HG02678 (cell line): ENCODE results near the gene BTNL2.
A peak's percentile ranks its signal among the peaks of the same experiment; 100 is the strongest.

ENCODE experiments used
- ATAC-seq: cut with Tn5 transposase; IDR thresholded peaks from one replicate; pipeline ENCODE4 v1.9.1; 2021; ENCODE audit warnings: mild to moderate bottlenecking, moderate library complexity; ENCODE audit not compliant: unreplicated experiment

Gene BTNL2

DNA sequence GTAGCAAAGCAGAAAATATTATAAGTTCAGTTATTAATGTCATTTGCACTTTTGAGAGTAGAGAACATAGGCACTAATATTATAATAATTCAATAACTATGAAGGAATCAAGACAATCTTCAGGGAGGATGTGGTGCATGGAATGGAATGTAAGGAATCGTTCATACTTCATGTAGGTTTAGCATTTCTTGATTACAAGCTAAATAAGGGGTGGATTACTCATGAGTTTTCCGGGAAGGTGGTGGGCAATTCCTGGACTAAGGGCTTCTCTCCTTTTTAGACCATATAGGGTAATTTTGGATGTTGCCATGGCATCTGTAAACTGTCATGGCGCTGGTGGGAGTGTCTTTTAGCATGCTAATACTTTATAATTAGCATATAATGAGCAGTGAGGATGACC is 9.1 kb upstream of the BTNL2 start:
- ATAC-seq = no peak

- ATAC-seq = no peak
Measured at GRCh38 chr6:32415521-32416019, 8.6 kb upstream of the BTNL2 start.

DNA sequence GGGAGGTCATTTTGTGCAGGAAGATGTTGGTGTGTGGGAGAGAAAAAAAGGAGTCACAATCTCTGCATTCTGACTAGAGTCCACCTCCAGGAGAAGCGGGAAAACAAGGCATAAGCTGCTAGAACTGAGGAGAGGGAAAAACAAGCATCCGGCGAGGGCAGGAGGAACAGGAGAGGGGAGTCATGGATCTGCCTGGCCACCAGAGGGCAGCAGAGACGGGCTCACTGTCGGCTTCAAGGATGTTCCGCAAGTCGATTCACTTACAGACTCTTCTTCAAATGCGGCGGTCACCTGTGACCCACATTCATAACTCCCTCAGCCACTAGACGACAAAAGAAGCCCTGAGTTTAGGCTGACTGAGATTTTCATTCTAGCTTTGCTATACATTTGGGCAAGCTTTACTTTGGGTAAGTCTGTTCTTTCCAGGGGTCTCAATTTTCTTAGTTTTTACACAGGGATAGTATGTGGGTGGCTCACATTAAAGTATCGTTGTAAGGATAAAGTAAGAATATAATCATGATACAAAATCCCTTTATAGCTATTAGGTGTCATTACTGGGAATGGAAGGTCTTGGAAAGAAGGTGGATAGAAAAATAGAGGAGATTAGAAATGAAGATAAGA is 6.6 kb upstream of the BTNL2 start:
- no peak for ATAC-seq

DNA sequence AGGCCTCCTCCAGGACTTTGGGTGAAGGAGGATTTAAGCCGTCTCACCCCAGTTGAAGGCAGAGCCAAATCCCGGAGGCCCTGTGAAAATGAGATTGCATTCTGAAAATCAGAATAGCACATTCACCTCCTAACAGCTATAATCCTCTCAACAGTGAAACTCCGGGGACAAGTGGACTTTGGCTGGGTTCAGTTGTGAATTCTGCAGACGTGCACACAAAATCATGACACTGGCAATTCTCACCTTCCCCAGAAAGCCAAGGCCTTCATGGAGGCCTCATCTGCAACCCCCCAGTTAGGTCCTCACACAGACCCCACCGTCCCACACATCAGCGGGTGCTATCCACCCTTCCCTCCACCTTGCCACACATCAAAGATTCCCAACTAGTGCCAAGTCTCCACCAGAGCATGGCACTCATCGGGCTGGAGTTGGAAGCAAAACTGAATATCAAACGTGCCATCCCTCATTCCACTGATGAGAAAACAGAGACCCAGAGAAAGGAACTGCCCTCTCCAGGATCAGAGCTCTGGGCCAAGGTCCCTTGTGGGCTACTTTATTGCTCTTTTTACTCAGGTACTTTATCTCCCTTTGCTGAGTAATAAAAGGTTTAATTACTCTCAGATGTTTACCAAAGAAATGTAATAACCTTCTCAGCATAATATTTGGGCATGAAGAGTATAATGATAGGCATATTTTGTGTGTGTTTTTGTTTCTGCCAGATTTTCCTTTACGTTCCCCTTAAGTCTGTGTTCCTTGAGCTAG is 4.8 kb upstream of the BTNL2 start:
- ATAC-seq = no peak

DNA sequence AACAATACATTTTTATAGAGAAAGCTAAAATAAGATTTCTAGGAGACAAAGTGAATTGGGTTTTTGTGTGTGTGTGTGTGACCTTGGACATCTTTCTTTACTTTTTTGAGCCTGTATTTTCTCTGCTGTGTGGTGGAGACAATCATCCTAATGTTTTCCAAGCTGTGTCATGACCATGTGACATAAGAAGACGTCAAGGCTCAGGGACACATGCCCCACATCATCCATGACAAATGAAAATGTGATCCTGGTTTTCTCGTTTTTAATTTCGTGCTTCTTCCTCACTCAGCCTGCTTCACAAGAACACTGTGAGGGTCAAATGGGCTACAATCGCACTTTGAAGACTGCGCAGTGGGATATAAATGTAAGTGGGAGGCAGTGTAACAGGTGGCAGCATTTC is 3.9 kb upstream of the BTNL2 start:
- ATAC-seq = no peak

- ATAC-seq = no peak
Measured at GRCh38 chr6:32406197-32406596, 784 bp downstream of the BTNL2 start.

DNA sequence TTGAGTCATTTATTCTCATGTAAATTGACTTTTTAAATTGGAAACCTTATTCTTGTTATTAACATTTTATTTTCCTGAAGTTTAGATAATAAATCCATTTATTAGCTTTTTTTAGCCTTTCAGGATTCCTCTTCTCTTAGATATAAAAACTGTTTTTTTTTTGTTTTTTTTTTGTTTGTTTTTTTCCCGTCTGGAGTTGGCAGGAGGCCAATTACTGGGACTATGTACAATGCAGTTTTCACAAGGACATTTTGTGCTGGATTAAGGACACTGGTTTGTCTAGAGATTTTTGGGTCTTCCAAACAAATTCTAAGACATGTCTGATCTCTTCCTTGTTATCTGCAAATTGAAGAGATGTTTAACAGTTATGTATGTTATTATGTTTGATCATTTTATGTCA is 1.3 kb downstream of the BTNL2 start:
- no peak for ATAC-seq

GRCh38 chr6:32402812-32403211 is 4.2 kb downstream of the BTNL2 start:
- no peak for ATAC-seq

DNA sequence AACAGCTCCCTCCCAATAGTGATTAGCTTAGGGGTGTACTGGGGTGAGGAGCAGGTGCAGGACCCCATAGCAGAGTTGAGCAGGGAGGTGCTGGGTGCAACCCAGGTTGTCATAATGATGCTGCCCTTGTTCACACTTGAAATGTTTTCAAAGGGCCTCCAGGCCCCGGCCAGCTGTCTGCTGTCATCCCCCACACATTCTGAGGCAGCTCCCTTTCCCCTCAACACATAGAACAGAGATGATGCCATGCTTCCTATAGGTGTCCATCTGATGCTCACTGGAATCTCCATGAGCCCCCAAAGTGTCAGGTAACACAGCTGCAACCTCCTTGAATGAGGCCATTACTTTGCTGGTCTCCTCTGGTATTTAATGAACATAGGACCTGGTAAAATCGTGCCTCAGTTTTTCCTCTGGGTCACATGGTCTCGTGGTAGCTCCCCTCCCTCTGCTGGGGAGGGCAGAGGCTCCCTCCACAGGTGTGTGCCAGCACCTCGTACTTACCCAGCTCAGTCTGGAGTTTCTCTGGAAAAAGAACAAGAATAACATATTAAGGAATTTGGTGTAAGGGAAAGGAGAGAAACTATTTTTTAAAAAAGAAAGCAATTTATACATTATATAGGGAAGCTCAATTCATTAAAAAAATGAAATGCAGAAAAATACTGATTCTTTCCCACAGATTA is 5.6 kb downstream of the BTNL2 start:
- ATAC-seq = no peak

GRCh38 chr6:32397252-32397920 is 9.6 kb downstream of the BTNL2 start:
- ATAC-seq = peak; percentile 91

- no peak for ATAC-seq
Measured at GRCh38 chr6:32396028-32396427, 11.0 kb downstream of the BTNL2 start.

- no peak for ATAC-seq
Measured at GRCh38 chr6:32393665-32394420, 13.1 kb downstream of the BTNL2 start.

DNA sequence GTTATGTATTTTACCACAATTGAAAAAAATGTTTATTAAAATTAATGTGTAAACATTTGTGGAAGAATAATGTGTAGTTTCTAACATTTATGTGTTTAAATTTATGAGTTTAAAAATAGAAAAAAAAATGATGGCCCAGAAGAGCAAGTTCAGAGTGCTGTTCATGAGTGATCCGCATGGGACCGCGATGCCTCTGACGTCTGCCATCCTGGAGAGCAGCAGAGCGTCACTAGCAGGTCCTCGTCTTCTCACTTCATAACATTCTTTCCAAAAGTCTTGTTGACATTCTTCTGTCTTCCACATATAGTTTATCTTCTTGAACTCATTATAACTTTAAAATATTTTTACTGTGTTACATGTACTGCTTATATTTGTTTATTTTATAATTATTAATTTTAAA is 15.5 kb downstream of the BTNL2 start:
- ATAC-seq = no peak

DNA sequence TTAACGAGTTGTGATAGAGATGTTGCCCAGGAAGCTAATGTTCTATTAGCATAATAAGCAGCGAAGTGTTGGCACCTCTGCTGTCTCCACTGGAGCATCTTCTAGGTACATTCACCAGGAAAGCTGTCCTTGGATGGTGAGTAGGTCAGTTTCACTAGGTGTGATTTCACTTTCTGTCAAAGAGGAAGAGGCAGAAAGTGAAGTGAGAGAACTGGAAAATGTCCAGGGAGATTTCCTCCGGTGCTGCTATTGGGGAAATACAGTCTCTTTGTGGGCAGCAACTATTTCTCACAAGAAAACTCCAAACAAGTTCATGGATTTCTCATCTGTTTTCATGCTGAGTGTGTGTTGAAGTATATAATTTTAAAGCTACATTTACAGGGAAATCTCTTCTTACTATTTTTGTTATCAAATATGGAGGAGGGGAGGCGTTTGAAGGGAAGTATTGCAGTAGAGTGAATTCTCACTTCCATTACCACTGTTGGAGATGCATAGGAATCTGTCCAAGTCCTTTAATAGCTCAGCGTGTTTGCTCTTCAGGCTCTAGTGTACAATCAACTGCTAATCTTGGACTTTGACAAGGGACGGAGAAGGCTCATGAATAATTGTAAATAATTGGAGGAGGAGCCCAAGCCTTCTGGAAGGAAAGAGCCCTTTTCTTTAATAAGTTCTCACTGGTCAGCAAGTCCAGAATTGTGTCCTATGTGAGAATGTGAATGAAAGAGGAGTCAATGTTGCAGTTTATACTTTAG is 19.2 kb downstream of the BTNL2 start:
- ATAC-seq = no peak

DNA sequence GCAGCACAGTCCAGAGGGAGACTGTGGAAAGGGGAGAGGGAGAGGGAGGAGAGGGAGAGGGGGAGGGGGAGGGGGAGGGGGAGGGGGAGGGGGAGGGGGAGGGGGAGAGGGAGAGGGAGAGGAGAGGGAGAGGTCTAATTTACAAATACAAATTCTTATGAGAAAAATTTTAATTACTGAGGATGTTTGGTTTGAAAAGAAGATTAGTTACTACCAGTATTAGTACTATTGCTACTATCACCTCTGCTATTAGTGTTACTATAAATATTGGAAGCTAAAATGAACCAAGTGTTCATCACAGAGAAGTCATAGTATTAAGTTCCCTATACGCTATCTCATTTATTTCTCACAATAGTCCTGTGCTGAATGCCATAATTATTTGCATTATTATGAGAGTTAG is 20.9 kb downstream of the BTNL2 start:
- no peak for ATAC-seq

DNA sequence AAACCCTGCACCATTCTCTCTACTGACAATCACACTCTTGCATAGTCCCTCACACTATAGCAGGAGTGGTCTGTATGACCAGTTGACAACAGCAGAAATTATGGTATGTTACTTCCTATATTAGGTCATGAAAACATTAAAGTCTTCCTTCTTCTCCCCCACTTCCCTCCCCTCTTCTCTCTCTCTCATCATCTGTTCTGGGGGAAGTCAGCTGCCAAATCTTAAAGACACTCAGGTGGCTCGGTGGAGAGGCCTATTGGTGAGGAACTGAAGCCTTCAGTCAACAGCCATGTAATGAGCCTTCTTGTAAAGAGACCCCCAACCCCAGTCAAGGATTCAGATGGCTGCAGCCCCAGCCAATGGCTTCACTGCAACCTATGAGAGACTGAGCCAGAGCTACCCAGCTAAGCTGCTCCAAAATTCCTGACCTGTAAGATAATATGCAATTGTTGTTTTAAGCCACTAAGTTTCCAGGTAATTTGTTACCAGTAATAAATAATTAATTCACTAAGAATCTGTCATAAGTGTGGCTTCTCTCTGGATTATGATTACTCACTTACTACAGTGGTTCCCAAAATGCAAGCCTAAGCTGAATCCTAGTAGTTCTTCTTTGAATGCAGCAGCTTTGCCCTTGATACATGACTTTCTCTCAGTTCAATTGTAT is 24.1 kb downstream of the BTNL2 start:
- no peak for ATAC-seq

GRCh38 chr6:32379545-32379944 is 27.4 kb downstream of the BTNL2 start:
- no peak for ATAC-seq

GRCh38 chr6:32375739-32376529 is 31.0 kb downstream of the BTNL2 start:
- ATAC-seq = no peak

GRCh38 chr6:32371803-32372202 is 35.2 kb downstream of the BTNL2 start, which contains the start of gene TSBP1:
TSS of gene TSBP1 (minus strand) at chr6:32371903. CDS start at chr6:32371706, 197 bp downstream.
- ATAC-seq = no peak
